H1 (cell line): ENCODE data around the gene PPP1R12B.
"Not testable (repeated sequence)": the region's sequence is repeated elsewhere in the genome, so short reads cannot be mapped to it uniquely, and the experiment has no call there.

Experiments used
- BRCA1 ChIP-seq: IDR thresholded peaks from 2 replicates; pipeline ENCODE4 v1.6.1; 2012; ENCODE audit warnings: low read depth, low read length, improper control_type of control experiment
- CBX5 ChIP-seq: fragments of 300-800, 300-1000 bp; sonication (generic); IDR thresholded peaks from 2 replicates; pipeline ENCODE4 v1.7.1; 2016; ENCODE audit warnings: antibody characterized with exemption, low read length, low read depth
- CTCF ChIP-seq, 3 experiments: IDR thresholded peaks; 1 replicate in 2 of 3; 2 replicates in 1 of 3; pipeline versions ENCODE4 v1.5.1 to v1.6.1; 2011; ENCODE audit warnings: low read length in 3 of 3, mild to moderate bottlenecking in 3 of 3, inconsistent platforms in 2 of 3, low read depth in 1 of 3, moderate library complexity in 1 of 3; ENCODE audit not compliant: insufficient read depth in 1 of 3; ENCODE audit errors: control extremely low read depth in 1 of 3
- EP300 ChIP-seq, 2 experiments: IDR thresholded peaks; 1 replicate in 1 of 2; 2 replicates in 1 of 2; pipeline ENCODE4 v1.6.1; 2011 to 2012; ENCODE audit warnings: low read depth in 2 of 2, low read length in 2 of 2, mild to moderate bottlenecking in 2 of 2, borderline replicate concordance in 1 of 2, inconsistent platforms in 1 of 2, moderate library complexity in 1 of 2
- GTF2F1 ChIP-seq: IDR thresholded peaks from 2 replicates; pipeline ENCODE4 v1.6.1; 2012; ENCODE audit warnings: low read depth, low read length, improper control_type of control experiment, borderline replicate concordance
- MAX ChIP-seq: IDR thresholded peaks from 2 replicates; pipeline ENCODE4 v1.6.1; 2012; ENCODE audit warnings: inconsistent platforms
- POLR2A ChIP-seq, 2 experiments: IDR thresholded peaks; 1 replicate in 1 of 2; 2 replicates in 1 of 2; pipeline ENCODE4 v1.6.1; 2011; ENCODE audit warnings: low read depth in 2 of 2, low read length in 2 of 2, mild to moderate bottlenecking in 2 of 2; ENCODE audit errors: control extremely low read depth in 1 of 2
- RNF2 ChIP-seq: fragments of 200-900, 300-1000 bp; sonication (generic); IDR thresholded peaks from 2 replicates; pipeline ENCODE4 v1.7.1; 2016; ENCODE audit warnings: borderline replicate concordance, low read depth, mild to moderate bottlenecking, antibody characterized with exemption, low read length; ENCODE audit not compliant: poor library complexity, severe bottlenecking; ENCODE audit errors: missing control alignments
- SIN3A ChIP-seq, 2 experiments: IDR thresholded peaks in 1 of 2; conservative IDR thresholded peaks in 1 of 2; 2 replicates each; pipeline ENCODE4 v1.6.1; 2011 to 2012; ENCODE audit warnings: low read length in 2 of 2, improper control_type of control experiment in 1 of 2, low read depth in 1 of 2, mild to moderate bottlenecking in 1 of 2
- SUZ12 ChIP-seq: fragments of 200-600 bp; sonication (generic); IDR thresholded peaks from 2 replicates; pipeline ENCODE4 v1.6.1; 2012; ENCODE audit warnings: mild to moderate bottlenecking, inconsistent platforms, low read length, moderate library complexity, mixed read lengths
- TCF12 ChIP-seq: IDR thresholded peaks from 2 replicates; pipeline ENCODE4 v1.6.1; 2011; ENCODE audit warnings: low read depth, mild to moderate bottlenecking, low read length

- TF ChIP-seq POLR2A (IDR thresholded peaks at IDR 0.05; ENCODE audit: control extremely low read depth in 1 of 2, low read depth in 2 of 2, low read length in 2 of 2); MAX; CTCF (IDR thresholded peaks at IDR 0.05; ENCODE audit: control extremely low read depth in 1 of 3, insufficient read depth in 1 of 3, low read depth in 1 of 3, low read length in 3 of 3); BRCA1; GTF2F1; CBX5; TCF12; EP300 (IDR thresholded peaks at IDR 0.05; ENCODE audit: borderline replicate concordance in 1 of 2, low read depth in 2 of 2, low read length in 2 of 2); SUZ12; SIN3A (conservative IDR thresholded peaks at IDR 0.05 in 1 of 2, IDR thresholded peaks at IDR 0.05 in 1 of 2; ENCODE audit: low read depth in 1 of 2, low read length in 2 of 2); RNF2: not testable (repeated sequence)
These were observed 209.2 kb downstream of the PPP1R12B start for GRCh38 chr1:202557662-202558061.
